Kasumi-1 (cell line): ENCODE data around the gene CSTF2T.
"Not testable (repeated sequence)": the region's sequence is repeated elsewhere in the genome, so short reads cannot be mapped to it uniquely, and the experiment has no call there.

Experiments
- DNase-seq, 2 experiments: peaks; one replicate each; lab custom pipeline; 2025; lab: John Stamatoyannopoulos, UW

The CSTF2T gene

DNA sequence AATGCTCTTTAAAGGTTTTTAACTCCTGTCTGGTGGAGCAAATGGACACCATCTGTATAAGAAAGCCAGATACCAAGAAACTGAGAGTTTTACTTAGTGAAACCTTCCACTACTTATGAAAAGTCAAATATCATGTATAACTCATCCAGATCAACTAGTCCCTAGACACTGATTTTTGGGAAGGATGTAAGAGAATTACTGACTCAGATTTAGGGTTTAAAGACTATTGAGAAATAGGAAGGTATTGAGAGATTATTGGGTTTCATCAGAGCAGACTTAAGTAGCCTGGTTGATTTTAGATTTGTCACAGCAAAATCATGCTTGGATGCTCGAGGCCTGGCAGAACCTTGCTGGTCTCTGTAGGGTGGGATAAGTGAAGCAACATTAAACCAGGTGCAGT lies 3.1 kb downstream of the CSTF2T start:
- no peak for DNase-seq

DNA sequence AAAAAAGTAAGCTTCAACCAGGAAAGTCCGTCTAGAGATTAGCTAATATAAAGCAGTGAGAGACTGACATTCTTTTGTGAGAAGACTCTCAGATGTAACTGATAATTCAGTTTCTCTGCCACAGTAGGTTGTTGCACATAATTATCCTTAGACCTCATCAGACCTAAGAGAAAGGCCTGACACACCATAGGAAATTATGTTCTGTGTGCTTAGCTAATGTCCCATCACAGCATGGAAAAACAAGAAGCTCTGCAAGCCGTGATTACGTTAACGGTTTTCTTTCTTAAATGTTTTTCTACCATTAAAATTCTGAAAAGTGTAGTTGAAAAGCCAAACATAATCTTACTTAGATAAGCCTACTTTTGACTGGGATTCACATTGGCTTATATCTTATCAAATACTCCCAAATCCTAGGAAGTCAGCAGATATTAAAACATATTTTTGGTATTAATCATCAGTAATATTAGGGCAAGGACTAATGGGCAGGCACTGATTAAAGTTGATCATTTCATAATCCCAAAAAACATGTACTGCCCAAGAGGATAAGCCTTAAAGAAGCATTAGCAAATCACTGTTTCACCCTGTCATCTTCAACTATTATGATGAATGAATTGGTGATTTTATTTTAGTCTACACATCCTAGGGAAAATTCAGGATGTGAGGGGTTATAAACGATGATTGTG lies 5.2 kb downstream of the CSTF2T start:
- DNase-seq = no peak

DNA sequence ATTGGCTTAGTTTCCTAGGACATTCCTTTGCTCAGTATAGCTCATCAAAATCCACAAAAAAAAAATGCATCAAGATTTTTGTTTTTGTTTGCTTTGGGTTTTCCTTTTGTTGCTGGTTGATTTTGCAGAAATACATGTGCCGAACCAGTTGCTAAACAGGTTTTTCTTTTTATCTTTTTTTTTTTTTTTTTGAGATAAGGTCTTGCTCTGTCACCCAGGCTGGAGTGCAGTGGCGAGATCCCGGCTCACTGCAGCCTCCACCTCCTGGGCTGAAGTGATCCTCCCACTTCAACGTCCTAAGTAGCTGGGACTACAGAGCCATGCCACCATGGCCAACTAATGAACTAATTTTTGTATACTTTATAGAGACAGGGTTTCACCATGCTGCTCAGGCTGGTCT lies 8.3 kb downstream of the CSTF2T start:
- no peak for DNase-seq

DNA sequence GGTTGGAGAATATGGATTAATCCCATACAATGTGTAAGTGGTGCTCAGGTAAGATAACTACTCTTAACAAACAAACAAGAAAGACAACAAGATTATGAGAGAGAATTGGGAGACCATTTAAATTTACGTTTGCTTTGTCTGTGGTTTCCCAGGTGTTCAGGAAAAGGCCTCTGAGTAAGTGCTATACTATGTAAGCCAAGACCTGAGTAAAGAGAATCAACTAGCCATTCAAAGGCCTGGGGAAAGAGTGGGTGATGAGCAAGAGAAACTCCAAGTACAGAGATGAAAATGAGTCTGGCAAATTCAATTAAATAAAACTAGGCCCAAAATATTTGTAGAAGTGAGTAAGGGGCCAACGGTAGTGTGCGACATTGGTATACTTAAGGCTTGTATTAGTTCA lies 9.9 kb downstream of the CSTF2T start:
- no peak for DNase-seq

DNA sequence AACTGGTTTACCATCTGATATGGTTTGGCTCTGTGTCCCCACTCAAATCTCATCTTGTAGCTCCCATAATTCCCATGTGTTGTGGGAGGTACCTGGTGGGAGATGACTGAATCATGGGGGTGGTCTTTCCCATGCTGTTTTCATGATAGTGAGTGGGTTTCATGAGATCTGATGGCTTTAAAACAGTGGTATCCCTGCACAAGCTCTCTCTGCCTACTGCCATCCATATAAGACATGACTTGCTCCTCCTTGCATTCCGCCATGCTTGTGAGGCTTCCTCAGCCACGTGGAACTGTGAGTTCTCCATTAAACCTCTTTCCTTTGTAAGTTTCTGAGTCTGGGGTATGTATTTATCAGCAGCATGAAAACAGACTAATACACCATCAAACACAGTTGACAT lies 10.6 kb downstream of the CSTF2T start:
- not testable (repeated sequence) for DNase-seq

DNA sequence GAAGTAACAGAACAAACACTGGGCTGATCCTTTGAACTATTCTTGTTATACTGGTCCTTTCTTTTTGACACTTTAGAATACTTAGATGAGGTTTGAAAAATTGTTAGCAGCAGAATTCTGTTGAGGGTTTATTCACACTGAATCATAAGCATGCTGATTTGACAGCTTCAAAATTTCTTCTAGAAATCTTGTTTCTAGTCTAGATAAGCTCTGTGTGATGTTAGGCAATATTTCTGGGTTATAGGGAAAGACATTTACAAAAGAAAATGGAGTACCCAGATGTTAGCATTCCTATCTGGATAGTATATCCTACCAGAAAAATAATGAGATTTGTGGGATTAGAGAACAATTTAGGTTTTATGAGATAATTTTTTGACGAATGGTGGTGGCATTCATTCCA lies 12.1 kb downstream of the CSTF2T start:
- no peak for DNase-seq

DNA sequence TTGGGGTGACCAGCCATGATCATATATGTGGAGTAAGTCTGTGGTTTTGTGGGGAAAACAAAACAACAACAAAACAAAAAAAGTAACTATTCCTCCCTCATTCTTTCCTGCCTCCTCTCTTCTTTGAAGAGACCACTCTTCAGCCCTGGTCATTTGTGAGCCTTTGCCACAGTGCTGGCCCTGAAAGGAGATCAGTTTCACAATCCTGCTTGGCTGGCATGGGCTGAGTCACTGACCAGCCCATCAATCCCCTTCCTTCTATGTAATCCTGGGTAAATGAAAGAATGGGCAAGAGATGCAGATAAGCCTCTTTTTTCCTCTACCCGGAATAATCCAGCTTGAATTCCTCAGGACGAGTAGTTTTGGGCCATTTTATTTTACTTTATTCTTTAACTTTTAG lies 13.6 kb downstream of the CSTF2T start:
- no peak for DNase-seq

DNA sequence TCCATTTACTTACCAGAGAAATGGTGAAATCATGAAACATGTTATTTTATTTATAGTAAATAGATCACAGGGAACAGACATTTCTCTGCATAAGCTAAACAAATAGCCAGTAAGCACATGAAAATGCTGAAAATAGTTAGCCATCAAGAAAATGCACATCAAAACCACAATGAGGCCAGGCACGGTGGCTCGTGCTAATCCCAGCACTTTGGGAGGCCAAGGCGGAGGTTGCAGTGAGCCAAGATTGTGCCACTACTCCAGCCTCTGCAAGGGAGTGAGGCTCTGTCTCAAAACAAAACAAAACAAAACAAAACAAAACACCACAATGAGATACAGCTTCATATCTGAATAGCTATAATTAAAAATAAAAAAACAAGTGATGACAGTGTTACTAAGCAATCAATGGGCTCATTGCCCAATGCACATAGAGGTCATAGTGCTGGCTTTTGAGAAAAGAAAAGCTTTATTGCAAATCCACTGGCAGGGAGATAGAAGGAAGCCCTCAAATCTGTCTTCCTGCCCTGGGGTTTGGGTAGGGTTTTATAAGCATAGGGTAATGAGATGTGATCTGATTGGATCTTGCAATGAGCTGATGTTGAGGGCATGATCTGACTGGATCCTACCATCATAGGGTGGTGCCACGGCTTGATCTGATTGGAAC lies 16.2 kb downstream of the CSTF2T start:
- no peak for DNase-seq

DNA sequence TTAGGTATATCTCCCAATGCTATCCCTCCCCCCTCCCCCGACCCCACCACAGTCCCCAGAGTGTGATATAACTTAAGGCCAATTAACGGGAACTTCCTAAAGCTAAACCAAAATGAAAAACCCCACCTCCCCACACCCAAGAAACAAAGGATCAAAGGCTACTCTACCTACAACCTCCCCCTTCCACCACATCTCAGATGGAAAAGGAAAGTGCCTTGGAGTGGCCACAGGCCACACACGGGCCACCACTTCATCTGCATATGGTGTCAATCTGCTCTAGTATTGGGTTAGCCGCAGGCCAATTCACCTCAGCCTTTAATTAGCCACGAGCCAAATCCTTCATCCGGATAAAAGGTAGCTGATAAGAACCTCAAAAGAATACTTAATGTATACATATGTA lies 19.6 kb downstream of the CSTF2T start:
- DNase-seq = no peak

DNA sequence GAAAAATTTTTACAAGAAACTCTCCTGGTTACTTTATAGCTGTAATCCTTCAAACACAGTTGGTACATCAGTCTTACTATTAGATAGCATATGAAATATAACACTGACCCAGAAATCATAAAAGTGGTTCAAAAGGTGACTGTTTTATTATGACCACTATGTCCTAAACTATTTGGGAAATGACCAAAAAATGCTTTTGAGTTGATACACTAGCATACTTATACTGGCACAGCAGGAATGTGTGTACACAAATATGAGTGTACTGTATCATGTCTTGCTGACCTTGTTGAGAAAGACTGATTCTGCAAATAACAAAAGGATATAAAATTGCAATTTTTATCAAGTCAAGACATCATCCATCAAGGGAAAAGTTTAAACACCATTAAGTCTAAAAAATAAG lies 24.3 kb downstream of the CSTF2T start:
- DNase-seq = no peak

DNA sequence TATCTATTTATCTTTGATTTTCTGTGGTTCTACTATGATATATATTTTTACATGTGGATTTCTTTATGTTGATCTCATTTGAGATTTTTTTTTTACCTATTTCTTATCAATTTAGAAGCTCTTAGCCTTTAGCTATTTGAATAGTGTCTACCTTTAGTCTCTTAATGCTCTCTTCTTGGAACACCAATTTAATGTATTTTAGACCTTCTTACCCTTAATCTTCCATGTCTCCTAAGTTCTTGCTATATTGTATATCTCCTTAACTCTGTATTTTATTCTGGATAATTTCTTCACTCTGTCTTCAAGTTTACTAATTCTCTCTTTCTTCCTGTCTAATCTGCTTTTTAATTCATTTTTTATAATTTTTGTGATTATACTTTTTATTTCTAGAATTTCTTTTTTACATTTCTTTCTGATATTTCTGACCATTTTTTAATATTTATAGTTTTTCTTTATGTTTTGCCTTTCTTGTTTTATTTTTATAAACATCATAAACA lies 27.3 kb downstream of the CSTF2T start:
- DNase-seq = no peak

DNA sequence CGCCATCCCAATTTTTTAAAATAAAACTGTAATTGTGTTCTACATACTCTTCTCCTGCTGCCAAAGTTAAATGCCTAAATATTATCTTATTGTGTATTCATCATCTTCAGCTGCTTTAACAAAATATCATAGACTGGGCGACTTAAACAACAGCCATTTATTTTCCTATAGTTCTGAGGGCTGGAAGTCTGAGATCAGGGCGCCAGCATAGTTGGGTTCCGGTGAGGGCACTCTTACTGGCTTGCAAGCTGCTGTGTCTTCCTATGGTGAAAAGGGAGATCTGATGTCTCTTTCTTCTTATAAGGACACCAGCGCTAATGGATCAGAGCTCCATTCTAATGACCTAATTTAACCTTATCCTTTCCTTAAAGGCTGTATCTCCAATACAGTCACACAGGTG lies 30.4 kb downstream of the CSTF2T start:
- no peak for DNase-seq

DNA sequence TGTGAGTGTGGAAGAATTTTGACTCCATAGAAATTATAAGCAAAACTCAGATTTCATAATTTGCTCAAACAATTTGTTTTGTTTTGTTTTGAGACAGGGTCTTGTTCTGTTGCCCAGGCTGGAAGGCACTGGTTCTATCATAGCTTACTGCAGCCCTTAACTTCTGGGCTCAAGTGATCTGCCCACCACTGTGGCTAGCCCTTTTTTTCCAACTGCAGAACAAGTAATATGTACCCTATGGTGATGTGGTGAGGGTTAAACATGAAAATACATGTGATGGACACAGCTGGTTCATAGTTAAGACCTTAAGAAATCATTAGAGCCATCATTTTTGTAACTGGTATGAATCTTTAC lies 31.1 kb downstream of the CSTF2T start:
- no peak for DNase-seq

DNA sequence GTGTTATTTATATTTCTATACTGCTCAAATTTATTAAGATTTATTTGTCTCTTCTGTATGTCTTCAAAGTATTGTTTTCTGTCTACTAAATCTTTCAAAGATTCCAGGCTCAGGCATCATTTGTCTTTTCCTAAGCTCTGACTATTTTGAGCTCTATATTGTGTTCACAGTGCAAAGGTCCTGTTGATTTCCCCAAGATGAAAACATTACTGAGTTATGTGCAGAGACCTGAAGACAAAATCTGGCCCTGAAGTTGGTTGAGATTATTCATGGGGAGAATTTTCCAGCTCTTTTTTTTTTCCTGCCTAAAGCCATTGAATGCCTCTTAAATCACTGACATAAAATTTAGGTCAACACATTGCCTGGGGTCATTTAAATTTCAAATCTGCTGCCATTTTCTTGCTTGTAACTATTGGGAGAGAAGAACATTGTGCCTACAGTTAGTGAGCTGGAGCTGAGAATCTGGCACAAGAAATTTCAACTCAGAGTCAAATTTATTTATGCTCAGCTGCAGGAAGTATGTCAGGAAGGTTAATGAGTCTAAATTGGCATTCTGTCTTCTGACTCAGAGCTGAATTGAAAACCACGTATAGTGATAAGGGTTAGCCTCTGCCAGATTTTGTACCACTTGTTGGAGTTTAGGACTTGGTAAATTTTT lies 31.6 kb downstream of the CSTF2T start:
- peak in 1 of 2 experiments; percentile 5 for DNase-seq

DNA sequence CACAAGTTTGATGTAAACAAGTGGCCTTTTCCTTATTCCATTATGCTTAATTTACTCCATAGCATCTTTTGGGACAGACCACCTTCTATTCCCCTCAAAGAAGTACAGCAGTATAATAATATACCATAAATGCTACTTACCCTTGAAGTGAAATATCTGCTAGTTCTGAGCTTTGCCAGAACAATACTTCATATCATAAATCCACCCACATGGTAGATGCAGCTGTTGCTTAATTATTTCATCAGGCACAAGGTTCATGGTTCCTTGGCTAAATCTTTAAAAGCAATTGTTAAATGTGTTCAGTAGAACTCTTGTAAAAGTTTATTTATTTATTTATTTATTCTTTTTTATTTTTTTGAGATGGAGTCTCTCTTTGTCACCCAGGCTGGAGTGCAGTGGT lies 32.9 kb downstream of the CSTF2T start:
- DNase-seq = no peak

DNA sequence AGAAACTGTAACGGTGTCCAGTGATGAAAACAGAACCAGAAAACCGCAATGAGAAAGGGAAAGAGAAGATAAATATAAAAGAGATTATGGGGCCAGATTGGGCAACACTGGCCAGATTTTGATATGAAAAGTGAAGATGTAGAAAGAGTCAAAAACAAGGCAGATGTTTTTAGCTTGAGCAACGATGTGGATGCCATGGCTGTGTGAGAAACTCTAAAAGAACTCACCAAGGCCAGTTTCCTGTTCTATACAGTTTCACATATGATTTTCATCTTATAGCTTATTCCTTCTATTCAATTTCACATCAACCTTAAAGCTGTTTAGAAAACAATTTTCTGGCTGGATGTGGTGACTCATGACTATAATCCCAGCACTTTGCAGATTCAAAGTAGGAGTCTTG lies 36.3 kb downstream of the CSTF2T start:
- DNase-seq = no peak

DNA sequence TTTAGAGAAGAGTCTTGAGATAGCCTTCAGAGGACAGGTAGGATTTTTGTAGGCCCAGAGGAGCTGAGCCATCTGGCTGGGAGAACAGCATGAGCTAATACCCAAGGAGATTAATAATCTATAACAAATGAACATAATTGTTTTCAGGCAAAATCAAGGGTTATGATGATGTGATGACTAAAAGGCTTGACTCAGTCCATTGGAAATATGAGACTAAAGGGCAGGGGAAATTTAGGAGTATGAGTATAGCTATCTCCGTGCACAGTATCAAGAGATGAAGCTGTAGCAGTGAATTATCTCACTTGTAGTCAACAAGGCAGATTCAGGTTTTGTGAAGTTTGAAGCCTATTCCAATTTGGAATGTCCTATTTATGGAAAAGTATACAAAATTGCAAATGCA lies 40.1 kb downstream of the CSTF2T start:
- no peak for DNase-seq

DNA sequence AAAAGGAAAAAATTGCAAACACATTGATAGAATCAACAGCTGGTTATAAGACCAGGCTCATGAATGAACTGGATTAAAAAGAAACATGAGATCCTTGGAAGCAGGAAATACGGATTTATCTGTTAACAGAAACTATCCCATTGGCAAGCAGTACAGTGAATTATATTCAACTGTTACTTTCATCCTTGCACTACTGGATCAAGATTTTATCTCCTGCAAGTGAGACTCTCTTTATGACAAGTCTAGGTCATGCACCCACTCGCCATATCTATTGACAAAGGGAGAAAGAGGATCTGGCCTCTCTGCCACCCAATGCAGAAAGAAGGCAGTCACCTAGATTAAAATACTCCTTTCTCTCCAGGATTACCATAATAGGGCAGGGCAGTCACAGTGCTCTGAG lies 41.4 kb downstream of the CSTF2T start:
- DNase-seq = no peak

DNA sequence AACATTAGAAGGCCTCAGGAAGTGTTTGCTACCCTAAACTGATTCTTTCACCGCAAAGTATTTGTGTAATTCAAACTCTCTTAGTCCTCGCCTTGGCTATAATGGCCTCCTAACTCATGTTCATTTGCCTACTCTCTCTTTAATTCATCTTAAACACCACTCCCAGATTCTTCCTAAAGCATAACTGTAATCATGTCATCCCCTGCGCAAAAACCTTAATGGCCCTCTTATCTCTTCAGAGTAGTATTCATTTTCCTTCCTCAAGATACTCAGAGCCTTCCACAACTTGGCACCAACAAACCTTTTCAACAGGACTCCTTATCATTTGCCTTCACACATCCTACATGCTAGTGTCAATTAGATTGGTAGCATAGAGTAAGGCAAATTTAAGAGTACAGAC lies 42.9 kb downstream of the CSTF2T start:
- DNase-seq = no peak

DNA sequence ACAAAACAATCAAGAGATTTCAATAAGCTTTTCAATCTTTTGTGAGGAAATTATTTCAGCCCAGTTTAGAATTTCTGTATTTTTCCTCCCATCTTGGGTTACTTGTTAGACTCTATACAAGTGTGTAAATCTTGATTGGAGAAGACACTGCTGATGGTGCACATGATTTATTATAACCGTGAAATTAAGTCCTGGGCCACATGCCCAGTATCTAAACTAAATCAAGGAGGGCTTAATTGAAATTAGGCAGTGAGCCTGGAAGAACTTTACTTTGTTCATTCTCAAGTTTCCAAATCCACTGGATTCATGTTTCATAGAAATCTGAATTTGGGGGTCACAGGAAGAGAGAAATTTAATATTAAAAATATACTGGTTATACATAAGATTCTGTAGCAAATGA lies 44.5 kb downstream of the CSTF2T start:
- DNase-seq = no peak

DNA sequence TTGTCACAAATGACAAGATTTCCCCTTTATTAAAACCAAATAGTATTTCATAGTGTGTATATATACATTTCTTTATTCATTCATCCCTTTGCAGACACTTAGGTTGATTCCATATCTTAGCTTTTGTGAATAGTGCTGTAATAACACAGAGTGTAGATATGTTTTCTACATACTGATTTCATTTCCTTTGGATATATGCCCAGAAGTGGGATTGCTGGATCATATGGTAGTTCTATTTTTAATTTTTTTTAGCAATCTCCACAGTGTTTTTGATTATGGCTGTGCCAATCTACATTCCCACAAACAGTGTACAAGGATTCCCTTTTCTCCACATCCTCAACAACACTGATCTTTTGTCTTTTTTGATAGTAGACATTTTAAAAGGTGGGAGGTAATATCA lies 46.4 kb downstream of the CSTF2T start:
- DNase-seq = no peak

DNA sequence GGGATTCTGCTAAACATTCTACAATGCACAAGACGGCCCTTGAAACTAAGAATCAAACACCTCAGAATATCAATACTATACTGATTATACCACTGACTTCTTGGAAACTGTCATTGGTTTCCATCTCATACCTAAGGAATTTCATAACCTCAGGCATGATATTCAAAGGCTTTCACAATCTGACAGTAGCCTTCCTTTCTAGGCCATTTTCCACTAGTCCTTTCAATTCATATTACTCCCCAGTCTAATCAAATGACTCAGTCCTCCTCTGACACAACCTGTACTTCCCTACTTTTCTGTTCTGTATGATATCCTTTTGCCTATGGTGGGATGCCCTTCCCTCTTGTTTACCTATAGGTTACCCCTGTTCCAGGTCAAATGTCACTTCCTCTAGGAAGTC lies 48.3 kb downstream of the CSTF2T start:
- no peak for DNase-seq

DNA sequence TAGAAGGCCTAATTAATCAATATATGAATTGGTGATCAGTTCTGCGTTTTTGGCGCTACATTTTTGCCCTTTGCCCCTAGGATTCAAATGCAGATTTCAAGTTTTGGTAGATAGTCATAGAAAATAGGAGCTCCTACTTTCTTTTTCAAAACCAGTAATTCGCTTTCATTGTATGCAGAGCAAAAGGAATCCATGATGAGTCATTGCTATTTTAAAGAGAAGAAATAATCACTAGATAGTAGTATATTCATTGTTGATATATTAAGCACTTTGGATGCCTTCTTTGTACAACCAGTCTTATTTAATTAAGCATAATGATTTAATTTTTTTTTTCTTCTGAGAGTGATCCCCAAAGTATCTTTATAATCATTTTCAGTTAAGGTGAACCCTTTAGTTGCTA lies 50.3 kb downstream of the CSTF2T start:
- DNase-seq = no peak
